KBM-7 (cell line): ENCODE measurements around the gene SLC20A1.
"Not testable (repeated sequence)": the region's sequence is repeated elsewhere in the genome, so short reads cannot be mapped to it uniquely, and the experiment has no call there.

Source experiments
- DNase-seq: peaks from one replicate; pipeline ENCODE4 v3.0.0-alpha.2; 2015
- in situ Hi-C: fragments of 300-500 bp; cut with MboI; formaldehyde crosslinking; loops from 2 replicates; pipeline ENCODE4 v1.14.3; 2020; ENCODE audit warnings: low sequenced_read_pairs, low pct_unique_long_range_greater_than_20kb, mixed read lengths

The SLC20A1 gene

DNA sequence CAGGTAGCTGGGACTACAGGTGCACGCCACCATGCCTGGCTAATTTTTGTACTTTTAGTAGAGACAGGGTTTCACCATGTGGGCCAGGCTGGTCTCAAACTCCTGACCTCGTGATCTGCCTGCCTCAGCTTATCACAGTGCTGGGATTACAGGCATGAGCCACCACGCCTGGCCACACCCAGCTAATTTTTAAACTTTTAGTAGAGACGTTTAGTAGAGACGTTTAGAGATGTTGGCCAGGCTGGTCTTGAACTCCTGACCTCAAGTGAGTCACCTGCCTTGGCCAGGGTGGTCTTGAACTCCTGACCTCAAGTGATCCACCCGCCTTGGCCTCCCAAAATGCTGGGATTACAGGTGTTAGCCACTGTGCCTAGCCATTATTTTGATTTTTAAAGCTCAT is 21.8 kb downstream of the SLC20A1 start:
- in situ Hi-C loops, DNase-seq: not testable (repeated sequence)

DNA sequence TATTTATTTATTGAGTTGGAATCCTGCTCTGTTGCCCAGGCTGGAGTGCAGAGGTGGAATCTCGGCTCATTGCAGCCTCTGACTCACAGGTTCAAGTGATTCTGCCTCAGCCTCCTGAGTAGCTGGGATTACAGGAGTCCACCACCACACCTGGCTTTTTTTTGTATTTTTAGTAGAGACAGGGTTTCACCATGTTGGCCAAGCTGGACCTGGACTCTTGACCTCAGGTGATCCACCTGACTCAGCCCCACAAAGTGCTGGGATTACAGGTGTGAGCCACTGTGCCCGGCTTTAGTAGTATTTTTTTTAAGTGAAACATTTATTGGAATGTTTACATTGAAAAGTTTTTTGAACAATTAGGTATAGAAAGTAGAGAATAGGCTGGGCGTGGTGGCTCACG is 23.9 kb downstream of the SLC20A1 start:
- in situ Hi-C loops: no loop called here

DNA sequence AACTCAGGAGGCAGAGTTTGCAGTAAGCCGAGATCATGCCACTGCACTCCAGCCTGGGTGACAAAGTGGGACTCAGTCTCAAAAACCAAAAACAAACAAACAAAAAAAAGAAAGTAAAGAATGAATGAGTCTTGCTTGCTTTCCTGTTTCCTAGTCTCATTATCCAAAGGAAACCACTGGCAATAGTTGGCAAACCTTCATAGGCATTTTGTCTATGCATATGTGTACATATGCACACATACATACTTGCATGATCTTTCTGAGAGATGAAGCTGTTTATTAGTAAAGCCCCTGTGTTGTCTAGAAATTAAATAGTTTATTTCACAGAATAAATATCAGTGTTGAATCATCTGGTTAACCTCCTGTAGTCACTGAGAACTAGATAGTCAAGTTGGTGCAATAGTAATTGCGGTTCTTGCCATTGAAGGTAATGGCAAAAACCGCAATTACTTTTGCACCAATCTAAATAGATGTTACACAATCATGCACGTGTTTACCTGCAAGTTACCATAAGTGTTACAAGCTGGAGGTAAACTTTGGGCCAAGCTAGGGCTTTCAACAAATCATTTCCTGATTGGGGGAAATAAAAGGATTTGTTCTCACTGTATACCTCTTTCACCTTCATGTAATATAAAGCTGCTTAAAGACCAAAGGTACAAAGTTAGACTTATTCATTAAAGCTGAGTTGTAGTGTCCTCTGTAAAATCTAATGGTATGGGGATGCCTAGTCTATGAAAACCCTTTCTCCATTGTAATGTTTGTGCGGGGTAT is 24.7 kb downstream of the SLC20A1 start:
- in situ Hi-C loops: no loop called here
- no peak for DNase-seq

More for the DNA sequence above, 23.9 kb downstream of the SLC20A1 start:
- DNase-seq: no peak

DNA sequence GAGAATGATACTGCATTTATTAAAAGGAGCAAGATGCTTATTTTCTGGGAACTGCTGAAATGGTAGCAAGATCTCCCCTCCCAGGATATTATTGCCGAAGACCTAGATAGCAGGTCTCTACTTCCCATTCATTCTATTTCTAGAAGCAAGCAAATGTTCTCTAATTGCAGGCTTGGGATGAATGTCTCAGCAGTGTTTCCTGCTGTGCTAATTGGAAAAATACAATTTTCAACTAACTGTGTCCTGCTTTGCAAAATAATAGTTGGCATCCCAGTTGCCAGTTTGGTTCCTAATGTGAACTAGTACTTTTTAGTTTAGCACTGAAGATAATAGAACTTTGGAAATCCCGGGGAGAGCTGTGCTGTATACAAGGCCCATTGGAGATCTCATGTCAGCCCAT is 26.1 kb downstream of the SLC20A1 start:
- no peak for DNase-seq
- in situ Hi-C loops: no loop called here

DNA sequence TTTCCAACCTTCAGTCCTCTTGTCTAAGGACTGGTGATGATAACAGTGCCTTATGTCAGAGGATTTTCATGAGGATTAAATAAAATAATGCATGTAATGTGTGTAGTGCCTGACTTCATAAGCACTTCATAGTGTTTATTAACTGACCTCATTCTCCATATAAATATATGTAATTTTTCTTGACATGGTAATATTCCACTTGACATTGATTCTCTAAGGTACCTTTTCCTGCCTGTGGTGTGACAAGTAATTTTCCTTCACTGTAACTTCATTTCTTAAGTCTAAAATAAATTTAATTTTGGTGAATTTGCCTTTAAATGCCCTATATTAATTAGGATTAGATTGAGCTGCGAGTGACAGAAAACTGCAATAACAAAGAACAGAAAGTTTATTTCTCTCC is 27.3 kb downstream of the SLC20A1 start:
- in situ Hi-C loops: no loop called here

DNA sequence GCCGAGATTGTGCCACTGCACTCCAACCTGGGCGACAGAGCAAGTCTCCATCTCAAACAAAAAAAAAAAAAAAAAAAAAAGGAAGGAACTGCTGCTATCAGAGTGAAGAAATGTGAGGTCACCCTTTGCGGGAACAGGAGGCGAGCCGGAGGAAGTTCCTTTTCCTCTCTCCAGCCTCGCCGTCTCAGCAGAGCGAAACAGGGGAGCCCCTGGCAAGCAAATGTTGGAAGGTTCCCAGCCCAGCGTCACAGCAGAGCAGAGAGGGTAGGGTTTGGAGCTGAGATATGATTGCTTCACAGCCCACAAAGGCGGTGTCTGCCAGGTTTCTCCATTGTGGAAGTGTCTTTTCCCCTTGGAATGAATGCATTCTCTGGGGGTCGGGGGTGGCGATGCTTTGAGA is 28.5 kb downstream of the SLC20A1 start:
- in situ Hi-C loops: no loop called here
- peak; percentile 92 for DNase-seq

More for the DNA sequence above, 27.3 kb downstream of the SLC20A1 start:
- DNase-seq: no peak

DNA sequence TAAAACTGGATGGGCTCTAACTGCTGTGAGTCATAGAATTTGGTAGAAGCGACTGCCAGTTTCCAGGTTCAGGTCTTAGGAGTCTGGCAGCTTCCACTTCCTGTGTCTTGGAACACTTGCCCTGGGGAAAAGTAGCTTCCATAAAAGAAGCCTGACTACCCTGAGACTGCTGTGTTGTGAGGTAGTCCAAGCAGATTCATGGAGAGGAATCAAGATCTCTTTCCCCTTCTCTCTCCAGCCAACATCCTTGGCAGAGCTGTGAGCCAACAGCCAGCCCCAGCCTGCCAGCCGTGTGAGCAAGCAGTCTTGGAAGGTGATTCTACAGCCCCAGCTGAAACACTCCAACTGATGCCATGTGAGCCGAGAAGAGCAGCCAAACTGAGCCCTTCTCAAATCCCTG is 33.7 kb downstream of the SLC20A1 start:
- in situ Hi-C loops: no loop called here
- no peak for DNase-seq

DNA sequence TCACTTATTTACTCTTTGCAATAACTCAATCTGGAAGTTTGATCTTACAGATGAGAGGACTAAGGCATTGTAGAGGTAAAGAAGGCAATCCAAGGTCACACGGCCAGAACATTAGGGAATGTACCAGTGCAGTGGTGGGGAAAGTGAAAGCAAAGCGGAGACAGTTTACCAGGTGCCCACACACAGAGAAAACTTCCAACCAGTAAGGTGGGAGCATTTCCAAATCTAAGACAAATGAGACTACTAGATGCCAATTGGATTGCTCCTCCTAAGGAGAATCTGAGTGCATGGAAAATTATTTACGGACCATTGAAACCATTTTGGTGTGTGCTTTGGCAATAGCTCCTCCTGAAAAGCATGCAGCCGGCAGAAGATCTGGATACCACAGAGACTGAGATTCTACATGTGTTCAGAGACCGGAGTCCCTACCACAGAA is 34.9 kb downstream of the SLC20A1 start:
- in situ Hi-C loops: no loop called here

DNA sequence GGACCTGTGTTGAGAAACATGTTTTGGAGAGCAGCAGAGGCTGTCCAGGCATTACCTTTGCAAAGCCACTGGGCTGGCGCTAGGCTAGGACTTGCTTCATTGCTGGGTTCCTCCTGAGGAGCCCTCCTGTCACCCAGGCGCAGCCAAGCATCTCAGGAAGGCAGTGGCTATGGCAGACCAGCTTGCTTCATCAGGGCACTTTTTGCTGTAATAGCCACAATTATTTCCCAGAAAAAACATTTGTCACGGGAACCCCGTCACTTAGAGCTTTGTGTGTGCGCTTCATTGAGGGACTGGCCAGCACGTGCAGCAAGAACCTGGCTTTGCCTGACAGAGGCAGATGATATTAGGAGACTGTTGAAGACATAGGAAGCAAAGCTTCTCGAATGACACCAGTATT is 36.4 kb downstream of the SLC20A1 start:
- DNase-seq: no peak
- in situ Hi-C loops: no loop called here

More for the DNA sequence above, 34.9 kb downstream of the SLC20A1 start:
- no peak for DNase-seq

DNA sequence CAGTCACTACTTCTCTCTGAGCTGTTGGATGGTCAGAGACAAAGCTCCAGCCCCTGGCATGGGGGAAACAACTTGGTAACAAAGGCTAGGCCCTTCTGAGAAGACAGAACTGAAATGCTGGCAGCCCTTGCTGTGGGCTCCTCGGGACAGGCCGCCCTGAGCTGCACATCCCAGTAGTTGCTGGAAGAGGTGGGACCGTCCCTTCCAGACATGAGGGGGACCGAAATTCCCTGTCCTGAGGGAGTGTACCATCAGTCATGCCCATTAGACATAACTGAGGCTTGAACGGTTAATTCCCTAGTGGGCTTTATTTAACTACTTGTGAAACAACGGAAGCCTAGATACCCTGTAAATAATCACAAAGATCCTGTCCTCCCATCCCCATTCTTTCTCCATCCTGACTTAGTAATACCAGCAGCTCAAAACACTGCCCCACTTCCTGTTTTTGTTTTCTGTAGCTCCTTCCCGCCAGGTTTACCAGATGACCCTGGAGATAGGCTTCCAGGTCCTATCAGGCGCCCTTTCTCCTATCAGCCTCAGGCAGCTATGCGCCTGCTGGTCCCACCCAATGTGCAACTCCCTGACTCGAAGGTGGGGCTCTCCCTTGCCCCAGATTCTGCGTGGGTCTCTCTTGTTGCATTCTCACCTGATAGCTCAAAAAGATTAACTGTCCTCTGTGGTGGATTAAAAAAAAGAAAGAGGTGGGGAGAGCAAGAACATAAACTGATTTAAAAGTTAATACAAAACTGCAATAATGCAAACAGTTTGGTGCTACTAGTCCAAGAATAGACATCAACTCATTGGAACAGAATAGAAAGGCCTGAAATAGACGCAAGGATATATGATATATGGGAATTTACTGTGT is 38.0 kb downstream of the SLC20A1 start:
- in situ Hi-C loops: no loop called here
- peak; percentile 60 for DNase-seq

DNA sequence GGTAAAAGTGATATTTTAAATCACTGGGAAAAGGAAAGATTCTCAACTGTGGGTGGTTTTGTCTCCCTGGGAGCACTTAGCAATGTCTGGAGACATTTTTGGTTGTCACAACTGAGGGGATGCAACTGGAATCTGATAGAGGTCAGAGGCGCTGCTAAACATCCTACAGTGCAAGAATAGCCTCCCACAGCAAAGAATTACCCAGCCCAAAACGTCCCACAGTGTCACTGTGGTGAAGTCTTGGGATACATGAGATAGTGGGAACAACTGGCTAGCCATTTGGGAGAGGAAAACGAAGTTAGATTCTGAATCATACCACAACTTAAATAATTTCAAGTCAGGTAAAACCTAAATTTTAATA is 38.7 kb downstream of the SLC20A1 start:
- in situ Hi-C loops: no loop called here

DNA sequence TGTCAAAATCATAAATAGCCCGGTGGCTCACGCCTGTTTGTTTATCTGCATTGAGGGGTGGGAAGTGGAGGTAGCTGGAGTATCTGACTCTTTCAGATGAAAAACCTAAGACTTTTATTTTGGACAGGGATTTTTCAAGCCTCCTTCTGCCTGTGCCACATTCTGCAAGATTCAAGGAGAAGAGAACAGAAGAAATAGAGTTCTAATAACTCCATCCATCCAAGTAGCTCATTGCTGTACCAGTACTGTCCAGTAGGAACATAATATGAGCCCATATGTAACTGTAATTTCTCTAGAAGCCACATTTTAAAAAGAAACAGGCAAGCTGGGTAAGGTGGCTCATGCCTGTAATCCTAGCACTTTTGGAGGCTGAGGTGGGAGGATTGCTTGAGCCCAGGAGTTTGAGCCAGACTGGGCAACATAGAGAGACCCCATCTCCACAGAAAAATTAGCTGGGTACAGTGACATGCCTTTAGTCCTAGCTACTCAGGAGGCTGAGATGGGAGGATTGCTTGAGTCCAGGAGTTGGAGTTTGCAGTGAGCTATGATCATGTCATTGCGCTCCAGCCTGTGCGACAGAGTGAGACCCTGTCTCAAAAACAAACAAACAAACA is 39.6 kb downstream of the SLC20A1 start:
- in situ Hi-C loops: no loop called here

More for the DNA sequence above, 38.7 kb downstream of the SLC20A1 start:
- no peak for DNase-seq

DNA sequence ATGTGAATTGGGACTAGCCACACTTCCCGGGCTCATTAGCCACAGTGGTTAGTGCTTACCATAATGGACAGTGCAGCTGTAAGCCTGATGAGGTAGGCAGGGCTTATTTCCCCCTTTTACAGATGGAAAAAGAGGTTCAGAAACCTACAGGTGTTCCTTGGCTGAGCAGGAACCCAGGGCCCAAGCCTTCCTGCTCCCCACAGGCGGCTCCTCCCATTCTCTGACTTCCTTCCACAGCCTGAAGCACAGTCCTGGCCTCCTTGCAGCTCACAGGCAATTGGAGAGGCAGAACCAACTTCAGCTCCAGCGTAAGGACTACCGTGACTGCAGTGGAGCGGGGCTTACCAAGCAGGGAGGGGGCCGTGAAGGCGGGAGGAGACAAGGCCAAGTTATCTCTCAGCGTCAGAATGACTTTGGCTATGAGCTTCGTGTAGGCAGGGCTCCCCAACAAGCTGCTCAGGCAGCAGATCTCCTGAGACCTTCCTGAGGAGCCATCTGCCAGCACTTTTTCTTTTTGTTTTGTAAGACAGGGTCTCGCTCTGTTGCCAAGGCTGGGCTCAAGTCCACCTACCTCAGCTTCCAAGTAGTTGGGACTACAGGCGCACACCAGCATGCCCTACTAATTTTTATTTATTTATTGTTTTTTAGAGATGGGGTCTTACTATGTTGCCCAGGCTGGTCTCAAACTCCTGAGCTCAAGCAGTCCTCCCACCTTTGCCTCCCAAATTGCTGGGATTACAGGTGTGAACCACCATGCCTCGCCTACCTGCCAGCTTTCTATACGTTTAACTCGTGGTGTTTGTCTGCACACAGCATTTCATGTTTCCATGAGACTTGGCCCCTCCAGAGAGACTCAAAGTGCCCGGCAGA is 40.8 kb downstream of the SLC20A1 start:
- in situ Hi-C loops: no loop called here
- peak; percentile 55 for DNase-seq

More for the DNA sequence above, 39.6 kb downstream of the SLC20A1 start:
- no peak for DNase-seq

DNA sequence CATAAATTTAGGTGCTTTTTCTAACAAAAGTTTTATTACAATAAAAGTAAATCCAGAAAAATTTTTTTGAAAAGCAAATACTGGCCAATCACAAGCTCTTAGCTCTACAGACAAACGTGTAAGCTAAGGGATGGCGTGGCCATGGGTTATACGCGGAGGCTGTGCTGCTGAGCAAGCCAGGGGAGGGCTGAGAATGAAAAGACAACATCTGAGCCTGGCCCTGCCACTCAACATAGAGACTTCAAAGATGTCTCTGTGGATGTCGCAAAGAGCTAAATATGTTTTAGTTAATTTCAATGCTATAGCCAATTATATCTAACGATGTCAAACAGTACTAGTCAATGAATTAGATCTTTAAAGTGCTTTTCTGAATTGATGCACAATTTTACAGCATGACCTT is 41.8 kb downstream of the SLC20A1 start:
- in situ Hi-C loops: no loop called here
- DNase-seq: no peak

DNA sequence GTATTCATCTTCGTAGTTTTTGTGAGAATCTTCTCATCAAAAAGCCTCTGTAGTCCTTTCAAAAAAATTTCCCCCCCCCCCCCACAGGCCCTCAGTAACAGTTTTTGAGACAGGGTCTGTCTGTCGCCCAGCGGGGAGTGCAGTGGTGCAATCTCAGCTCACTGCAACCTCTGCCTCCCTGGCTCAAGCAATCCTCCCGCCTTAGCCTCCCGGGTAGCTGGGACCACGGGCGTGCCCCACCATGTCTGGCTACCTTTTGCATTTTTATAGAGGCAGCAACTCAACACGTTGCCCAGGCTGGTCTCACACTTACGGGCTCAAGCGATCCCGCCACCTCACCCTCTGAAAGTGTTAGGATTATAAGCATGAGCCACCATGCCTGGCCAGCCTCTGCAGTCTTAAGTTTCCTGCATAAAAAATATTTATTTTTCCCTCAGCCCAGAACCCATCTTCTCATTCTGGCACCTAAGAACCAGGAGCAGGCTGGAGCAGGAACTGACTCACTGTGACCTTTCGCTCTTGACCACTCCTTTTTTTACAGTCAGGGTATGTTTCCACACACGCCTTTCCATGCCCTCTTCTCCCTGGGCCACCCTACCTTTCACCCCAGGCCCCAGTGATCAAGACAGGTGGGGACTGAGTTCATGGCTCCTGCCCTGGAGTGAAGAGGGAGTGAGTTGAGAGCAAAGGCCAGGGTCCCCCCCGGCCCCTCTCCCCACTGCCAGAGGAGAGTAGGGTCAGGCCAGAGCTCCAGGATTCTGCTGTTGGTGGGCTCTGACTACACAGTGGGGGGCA is 42.5 kb downstream of the SLC20A1 start:
- DNase-seq: no peak
- in situ Hi-C loops: no loop called here

DNA sequence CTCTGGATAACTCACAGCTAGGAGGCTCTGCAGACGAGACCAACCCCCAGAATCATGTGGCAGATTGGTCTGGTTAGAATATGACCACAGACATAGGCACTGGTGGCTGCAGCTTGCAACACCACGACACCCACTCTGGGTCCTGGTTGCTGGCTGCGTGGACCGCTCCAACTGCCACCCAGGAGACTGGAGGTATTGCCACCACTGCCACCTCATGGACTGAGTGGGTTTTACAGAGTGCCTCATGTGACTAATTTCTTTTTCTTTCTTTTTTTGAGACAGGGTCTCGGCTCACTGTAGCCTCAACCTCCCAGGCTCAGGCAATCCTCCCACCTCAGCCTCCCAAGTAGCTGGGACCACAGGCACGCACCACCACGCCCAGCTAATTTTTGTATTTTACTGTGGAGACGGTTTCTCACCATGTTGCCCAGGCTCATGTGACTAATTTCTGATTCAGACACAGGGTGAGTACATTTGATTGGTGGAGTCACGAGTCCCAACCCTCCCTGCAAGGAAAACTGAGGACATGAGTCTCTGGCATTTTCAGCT is 45.2 kb downstream of the SLC20A1 start:
- in situ Hi-C loops: no loop called here
- peak; percentile 83 for DNase-seq

DNA sequence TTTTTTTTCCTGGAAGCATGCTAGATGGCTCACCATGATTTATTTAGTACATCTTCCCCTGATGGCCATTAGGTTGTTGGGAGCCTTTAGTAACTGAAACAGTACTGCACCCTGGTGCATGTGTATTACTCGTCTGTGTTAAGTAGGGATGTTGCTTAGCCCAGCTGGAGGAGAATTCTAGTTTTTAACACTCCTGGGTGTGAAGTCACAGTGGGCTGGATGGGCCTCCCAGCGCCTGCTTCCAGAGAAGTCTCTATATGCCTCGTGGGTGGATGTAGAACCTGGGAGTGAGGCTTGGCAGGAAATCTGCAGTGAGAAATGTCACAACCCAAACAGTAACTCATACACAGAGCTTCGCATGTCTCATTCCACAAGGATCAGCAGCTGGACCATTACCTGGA is 46.1 kb downstream of the SLC20A1 start:
- DNase-seq: no peak
- in situ Hi-C loops: no loop called here

DNA sequence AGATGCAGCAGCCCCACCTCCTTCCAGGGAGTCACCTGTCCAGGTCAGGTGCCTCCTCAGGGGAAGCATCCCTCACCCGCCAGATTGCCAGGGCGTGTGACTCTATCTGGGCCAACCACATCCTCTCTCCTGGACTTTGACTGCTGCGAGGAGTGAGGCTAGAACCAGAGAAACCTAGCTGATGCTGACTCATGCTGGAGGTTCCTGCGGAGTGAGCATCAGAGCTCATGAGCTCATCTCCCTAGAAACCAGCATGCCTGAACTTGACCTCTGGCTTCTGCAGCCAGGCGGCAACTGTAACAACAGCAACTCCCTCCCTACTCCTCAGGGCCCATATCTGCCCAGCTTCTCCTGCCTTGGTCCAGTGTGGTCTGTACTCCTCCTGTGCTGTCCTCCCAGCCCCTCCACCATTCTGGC is 46.8 kb downstream of the SLC20A1 start:
- in situ Hi-C loops: no loop called here
- peak; percentile 93 for DNase-seq
